ENCODE measurements around the gene DMRT1. TPM values are rescaled to one million over a fixed set of nuclear protein-coding genes. Genes with fewer than 3 reads are reported as not detected.
A peak's percentile ranks its signal among the peaks of the same experiment; 100 is the strongest.

DMRT1 gene
- total RNA-seq, 2 donors from 2014 or later = not detected

DNA sequence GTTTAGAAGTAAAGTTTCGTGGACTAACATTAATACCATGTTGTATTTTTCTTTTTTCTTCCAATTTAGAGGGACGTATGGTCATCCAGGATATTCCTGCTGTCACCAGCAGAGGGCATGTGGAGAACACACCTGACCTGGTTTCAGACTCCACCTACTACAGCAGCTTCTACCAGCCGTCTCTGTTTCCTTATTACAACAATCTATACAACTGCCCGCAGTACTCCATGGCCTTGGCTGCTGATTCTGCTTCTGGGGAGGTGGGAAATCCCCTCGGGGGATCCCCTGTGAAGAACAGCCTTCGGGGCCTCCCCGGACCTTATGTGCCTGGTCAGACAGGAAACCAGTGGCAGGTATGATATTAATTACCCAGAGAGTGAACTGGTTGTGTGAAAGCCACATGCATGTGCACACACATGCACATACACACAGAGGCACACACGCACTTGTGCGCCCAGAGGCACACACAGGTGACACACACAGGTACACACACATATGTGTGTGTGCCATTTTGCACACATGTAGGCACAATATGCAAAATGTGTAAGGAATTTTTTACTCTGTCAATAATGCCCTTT, 52.4 kb downstream of the DMRT1 start:
- Histone ChIP-seq H3K36me3 (ENCODE audit: control insufficient read depth, insufficient read depth, low read length) (no peaks in the 10 kb centered on the region), H3K9me3 (ENCODE audit: control insufficient read depth, low read length) (no peaks in the 10 kb centered on the region), H3K9ac (ENCODE audit: extremely low read depth, low read length, poor library complexity, severe bottlenecking) (no peak overlapping the region), H3K27me3 (ENCODE audit: control insufficient read depth, insufficient read depth, low read length, poor library complexity, severe bottlenecking) (no peaks in the 10 kb centered on the region), H3K27ac (ENCODE audit: low read depth, low read length) (no peak overlapping the region), H3K4me1 (ENCODE audit: control insufficient read depth, insufficient read depth, low read length) (no peaks in the 10 kb centered on the region), H3K4me3 (ENCODE audit: low read length) (no peak overlapping the region)
- no peaks in the 10 kb centered on the region for H3K36me3 Mint-ChIP-seq (ENCODE audit: low read depth)
- no peak overlapping the region for H3K4me3 Mint-ChIP-seq
- WGBS, 2 experiments (ENCODE audit: insufficient coverage in 1 of 2, insufficient read length in 1 of 2) = 36 to 41% methylated on average over 3 to 9 of the region's 9 CpGs
- no peaks in the 10 kb centered on the region for H3K9me3 Mint-ChIP-seq
- TF ChIP-seq, protein P1, sequence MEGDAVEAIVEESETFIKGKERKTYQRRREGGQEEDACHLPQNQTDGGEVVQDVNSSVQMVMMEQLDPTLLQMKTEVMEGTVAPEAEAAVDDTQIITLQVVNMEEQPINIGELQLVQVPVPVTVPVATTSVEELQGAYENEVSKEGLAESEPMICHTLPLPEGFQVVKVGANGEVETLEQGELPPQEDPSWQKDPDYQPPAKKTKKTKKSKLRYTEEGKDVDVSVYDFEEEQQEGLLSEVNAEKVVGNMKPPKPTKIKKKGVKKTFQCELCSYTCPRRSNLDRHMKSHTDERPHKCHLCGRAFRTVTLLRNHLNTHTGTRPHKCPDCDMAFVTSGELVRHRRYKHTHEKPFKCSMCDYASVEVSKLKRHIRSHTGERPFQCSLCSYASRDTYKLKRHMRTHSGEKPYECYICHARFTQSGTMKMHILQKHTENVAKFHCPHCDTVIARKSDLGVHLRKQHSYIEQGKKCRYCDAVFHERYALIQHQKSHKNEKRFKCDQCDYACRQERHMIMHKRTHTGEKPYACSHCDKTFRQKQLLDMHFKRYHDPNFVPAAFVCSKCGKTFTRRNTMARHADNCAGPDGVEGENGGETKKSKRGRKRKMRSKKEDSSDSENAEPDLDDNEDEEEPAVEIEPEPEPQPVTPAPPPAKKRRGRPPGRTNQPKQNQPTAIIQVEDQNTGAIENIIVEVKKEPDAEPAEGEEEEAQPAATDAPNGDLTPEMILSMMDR (conservative IDR thresholded peaks at IDR 0.05) = peak; percentile 93
- DNase-seq = peak; percentile 82
- H3K27ac Mint-ChIP-seq = no peak overlapping the region
- no peaks in the 10 kb centered on the region for H3K4me1 Mint-ChIP-seq
- H3K27me3 Mint-ChIP-seq (ENCODE audit: insufficient read depth) = peaks cover 15% of the 10 kb centered on the region

DNA sequence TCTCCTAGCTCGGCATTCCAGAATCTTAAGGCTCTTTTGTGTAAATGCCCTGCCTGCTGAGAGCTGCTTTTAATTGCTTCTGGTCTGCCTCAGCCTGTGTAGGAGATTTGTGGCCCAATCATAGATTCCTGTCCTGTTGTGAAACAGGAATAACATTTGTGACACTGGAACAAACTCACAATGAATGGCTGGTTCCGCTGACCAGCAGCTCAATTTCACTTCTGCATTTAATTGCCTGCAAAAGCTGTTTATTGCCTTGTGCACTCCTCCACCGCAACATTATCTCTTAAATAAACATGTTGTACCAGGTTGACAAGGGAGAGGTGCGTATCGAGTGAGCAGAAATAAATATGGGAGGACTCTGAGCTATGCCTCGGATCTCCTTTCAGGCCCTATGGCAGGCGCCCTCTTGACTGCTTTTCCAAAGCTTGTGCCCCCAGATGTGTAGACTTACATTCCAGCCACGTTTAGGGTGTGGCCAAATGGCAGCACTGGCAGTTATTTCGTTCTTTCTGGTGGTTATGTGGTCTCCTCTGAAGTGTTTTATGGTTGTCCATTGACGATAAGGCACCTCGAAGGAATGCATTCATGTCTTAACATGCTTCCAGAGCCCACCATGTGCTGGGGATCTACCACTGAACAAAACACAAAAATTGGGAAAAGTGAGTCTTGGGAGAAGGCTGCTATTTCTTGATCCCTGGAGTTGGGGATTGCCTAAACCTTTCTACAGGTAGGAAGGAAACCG, 58.1 kb downstream of the DMRT1 start:
- H3K27me3 Mint-ChIP-seq (ENCODE audit: insufficient read depth) = peaks cover 4% of the 10 kb centered on the region

DNA sequence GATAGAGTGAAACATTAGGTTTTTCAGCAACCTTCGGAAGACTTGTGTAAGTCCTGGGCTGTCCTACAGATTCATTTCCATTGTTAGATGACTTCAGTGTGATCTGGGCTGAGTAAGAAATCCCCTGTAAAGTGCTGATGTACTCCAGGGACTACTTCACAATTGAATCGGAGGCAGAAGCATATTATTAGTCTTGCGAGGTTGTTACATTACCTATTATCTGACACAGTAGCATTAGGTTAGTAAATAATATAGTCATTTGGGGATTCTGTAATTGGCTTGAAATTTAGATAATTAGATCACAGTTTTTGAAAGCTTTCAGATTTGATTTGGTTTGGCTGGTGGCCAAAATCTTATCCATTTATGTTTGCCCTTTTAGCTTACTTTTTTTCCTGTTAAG, 62.4 kb downstream of the DMRT1 start:
- TF ChIP-seq, protein P1 (conservative IDR thresholded peaks at IDR 0.05) = no peak
- H3K36me3 Mint-ChIP-seq (ENCODE audit: low read depth) = no peaks in the 10 kb centered on the region
- no peaks in the 10 kb centered on the region for H3K4me1 ChIP-seq (ENCODE audit: control insufficient read depth, insufficient read depth, low read length)
- peaks cover 18% of the 10 kb centered on the region for H3K27me3 ChIP-seq (ENCODE audit: control insufficient read depth, insufficient read depth, low read length, poor library complexity, severe bottlenecking)
- no peak overlapping the region for H3K9ac ChIP-seq (ENCODE audit: extremely low read depth, low read length, poor library complexity, severe bottlenecking)
- H3K27ac ChIP-seq (ENCODE audit: low read depth, low read length) = no peak overlapping the region
- no peak for DNase-seq
- no peak overlapping the region for H3K4me3 ChIP-seq (ENCODE audit: low read length)
- peaks cover 22% of the 10 kb centered on the region for H3K27me3 Mint-ChIP-seq (ENCODE audit: insufficient read depth)
- H3K9me3 Mint-ChIP-seq = no peaks in the 10 kb centered on the region
- H3K27ac Mint-ChIP-seq = no peak overlapping the region
- H3K4me3 Mint-ChIP-seq = no peak overlapping the region
- WGBS, 2 experiments (ENCODE audit: insufficient coverage in 1 of 2, insufficient read length in 1 of 2) = 95 to 100% methylated on average over 1 to 3 of the region's 3 CpGs
- H3K9me3 ChIP-seq (ENCODE audit: control insufficient read depth, low read length) = no peaks in the 10 kb centered on the region
- no peaks in the 10 kb centered on the region for H3K36me3 ChIP-seq (ENCODE audit: control insufficient read depth, insufficient read depth, low read length)
- peaks cover 6% of the 10 kb centered on the region for H3K4me1 Mint-ChIP-seq

More for the DNA sequence above, 58.1 kb downstream of the DMRT1 start:
- no peak overlapping the region for H3K4me3 ChIP-seq (ENCODE audit: low read length)
- H3K4me1 ChIP-seq (ENCODE audit: control insufficient read depth, insufficient read depth, low read length) = no peaks in the 10 kb centered on the region
- Mint-ChIP-seq H3K4me3 (no peak overlapping the region), H3K36me3 (ENCODE audit: low read depth) (no peaks in the 10 kb centered on the region), H3K9me3 (no peaks in the 10 kb centered on the region), H3K4me1 (no peaks in the 10 kb centered on the region), H3K27ac (no peak overlapping the region)
- no peak overlapping the region for H3K9ac ChIP-seq (ENCODE audit: extremely low read depth, low read length, poor library complexity, severe bottlenecking)
- 64 to 74% methylated on average over 7 to 12 of the region's 12 CpGs for WGBS, 2 experiments (ENCODE audit: insufficient coverage in 1 of 2, insufficient read length in 1 of 2)
- no peak for DNase-seq
- H3K27ac ChIP-seq (ENCODE audit: low read depth, low read length) = no peak overlapping the region
- H3K36me3 ChIP-seq (ENCODE audit: control insufficient read depth, insufficient read depth, low read length) = no peaks in the 10 kb centered on the region
- no peaks in the 10 kb centered on the region for H3K27me3 ChIP-seq (ENCODE audit: control insufficient read depth, insufficient read depth, low read length, poor library complexity, severe bottlenecking)
- TF ChIP-seq, protein P1 (conservative IDR thresholded peaks at IDR 0.05) = no peak
- H3K9me3 ChIP-seq (ENCODE audit: control insufficient read depth, low read length) = no peaks in the 10 kb centered on the region

Measured in endodermal cell (in vitro differentiated cells).